Loucy (cell line): ENCODE measurements around the gene ZNF248.

Source experiments
- EZH2phosphoT487 ChIP-seq: fragments of 200-600 bp; IDR thresholded peaks from 2 replicates; pipeline ENCODE4 v1.6.1; 2018; ENCODE audit warnings: antibody characterized with exemption, mild to moderate bottlenecking, moderate library complexity, borderline replicate concordance
- TF ChIP-seq, protein P1 (sequence below): fragments of 200-600 bp; sonication (generic); conservative IDR thresholded peaks from 2 replicates; pipeline ENCODE4 v1.5.1; 2014; ENCODE audit warnings: mild to moderate bottlenecking, antibody characterized with exemption, low read length

GRCh38 chr10:37752334-37752875 lies 105.0 kb downstream of the ZNF248 start:
- TF ChIP-seq, protein P1, sequence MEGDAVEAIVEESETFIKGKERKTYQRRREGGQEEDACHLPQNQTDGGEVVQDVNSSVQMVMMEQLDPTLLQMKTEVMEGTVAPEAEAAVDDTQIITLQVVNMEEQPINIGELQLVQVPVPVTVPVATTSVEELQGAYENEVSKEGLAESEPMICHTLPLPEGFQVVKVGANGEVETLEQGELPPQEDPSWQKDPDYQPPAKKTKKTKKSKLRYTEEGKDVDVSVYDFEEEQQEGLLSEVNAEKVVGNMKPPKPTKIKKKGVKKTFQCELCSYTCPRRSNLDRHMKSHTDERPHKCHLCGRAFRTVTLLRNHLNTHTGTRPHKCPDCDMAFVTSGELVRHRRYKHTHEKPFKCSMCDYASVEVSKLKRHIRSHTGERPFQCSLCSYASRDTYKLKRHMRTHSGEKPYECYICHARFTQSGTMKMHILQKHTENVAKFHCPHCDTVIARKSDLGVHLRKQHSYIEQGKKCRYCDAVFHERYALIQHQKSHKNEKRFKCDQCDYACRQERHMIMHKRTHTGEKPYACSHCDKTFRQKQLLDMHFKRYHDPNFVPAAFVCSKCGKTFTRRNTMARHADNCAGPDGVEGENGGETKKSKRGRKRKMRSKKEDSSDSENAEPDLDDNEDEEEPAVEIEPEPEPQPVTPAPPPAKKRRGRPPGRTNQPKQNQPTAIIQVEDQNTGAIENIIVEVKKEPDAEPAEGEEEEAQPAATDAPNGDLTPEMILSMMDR = no peak
- TF ChIP-seq EZH2phosphoT487 = no peak
